GM12801 (cell line): ENCODE data around the gene AURKA.

Source experiments
- TF ChIP-seq, protein P1 (sequence below): IDR thresholded peaks from one replicate; pipeline ENCODE4 v1.5.1; 2011; ENCODE audit warnings: control low read depth; ENCODE audit not compliant: insufficient read length; ENCODE audit errors: extremely low read depth

AURKA gene

DNA sequence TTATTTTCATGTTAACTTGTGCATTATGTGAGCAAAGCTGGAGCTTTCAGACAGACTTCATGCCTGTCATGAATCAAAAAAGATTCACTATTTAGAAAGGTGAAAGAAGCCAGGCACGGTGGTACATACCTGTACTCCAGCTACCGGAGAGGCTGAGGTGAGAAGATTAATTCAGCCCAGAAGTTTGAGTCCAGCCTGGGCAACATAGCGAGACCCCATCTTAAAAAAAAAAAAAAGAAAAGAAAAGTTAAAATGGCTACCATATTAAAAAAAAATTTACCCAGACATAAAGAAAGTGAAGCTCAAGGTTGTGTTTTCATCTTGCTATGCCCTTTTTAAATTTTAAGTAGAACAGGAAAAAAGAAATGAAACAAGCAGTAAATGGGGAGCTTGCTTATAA is 20.9 kb upstream of the AURKA start:
- TF ChIP-seq, protein P1, sequence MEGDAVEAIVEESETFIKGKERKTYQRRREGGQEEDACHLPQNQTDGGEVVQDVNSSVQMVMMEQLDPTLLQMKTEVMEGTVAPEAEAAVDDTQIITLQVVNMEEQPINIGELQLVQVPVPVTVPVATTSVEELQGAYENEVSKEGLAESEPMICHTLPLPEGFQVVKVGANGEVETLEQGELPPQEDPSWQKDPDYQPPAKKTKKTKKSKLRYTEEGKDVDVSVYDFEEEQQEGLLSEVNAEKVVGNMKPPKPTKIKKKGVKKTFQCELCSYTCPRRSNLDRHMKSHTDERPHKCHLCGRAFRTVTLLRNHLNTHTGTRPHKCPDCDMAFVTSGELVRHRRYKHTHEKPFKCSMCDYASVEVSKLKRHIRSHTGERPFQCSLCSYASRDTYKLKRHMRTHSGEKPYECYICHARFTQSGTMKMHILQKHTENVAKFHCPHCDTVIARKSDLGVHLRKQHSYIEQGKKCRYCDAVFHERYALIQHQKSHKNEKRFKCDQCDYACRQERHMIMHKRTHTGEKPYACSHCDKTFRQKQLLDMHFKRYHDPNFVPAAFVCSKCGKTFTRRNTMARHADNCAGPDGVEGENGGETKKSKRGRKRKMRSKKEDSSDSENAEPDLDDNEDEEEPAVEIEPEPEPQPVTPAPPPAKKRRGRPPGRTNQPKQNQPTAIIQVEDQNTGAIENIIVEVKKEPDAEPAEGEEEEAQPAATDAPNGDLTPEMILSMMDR, result no peak

DNA sequence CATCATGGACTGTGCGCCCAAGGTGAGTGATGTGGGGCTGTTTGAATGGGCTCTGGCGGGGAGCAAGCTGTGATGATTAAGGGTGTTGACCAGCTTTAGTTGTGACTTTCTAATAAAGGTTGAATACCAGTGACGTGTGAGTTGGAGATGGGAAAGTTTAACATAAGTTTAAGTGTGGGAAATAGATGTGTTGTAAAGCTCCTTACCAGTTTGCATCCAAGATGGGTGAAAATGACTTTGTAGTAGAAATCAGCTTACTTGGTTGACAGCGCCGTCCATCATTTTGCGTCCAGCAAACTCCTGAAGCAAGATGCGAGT is 20.4 kb upstream of the AURKA start:
- TF ChIP-seq, protein P1, result no peak

DNA sequence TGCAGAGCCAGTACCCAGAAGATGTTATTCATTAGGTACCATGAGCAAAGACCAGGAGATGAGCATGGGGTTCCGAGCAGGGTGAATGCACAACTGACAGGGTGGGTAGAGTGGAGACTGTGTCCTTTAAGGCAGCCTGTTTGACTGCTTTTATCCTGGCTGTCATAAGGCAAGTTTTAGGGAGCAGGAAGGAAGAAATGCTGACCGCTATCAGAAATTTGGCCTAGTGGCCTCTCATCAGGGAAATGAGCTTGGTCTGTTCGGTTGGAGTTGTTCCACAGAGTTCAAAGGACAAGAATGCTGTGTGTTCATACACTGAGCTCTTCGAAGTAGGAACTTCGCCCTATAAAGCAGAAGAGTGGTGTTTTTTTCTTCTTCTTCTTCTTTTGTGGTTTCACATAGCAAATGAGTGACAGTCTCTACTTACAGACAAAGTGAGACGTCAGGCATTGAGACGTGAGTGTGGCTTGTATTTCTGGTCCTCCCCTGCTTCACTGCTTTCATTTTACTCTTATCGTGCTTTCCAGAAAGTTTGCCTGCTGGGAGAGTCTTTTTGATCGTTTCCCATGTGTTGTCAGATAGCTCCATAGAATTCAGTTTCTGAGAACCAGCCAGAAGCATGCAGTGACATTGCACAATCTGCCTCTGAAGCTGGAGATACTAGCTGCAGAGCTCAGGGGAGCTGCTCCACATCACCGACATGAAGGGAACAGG is 19.9 kb upstream of the AURKA start, which contains the start of gene CASS4:
TSS of gene CASS4 (plus strand) at position 502 of the 714 bp plus-strand sequence. CDS start at position 701, 199 bp downstream.
- TF ChIP-seq, protein P1, result no peak

GRCh38 chr20:56409956-56410355 is 17.9 kb upstream of the AURKA start:
- TF ChIP-seq, protein P1, result no peak

DNA sequence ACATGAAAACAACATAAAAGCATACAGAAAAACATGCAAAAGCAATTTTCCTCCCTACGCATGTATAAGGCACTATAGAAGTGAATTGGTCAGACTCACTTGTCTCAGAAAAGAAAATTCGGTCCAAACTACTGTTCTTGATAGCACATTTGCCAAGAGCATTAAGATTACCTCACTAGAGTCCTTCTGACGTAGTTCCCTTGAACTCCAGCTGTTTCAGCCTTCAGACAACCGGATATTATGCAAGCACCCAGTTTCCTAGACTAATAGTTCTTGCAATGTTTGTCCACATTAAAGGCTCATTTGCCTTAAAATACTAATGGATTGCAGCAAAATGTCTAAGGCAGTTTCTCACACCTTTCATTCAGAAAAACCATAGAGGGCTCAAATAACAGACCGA is 17.5 kb upstream of the AURKA start:
- TF ChIP-seq, protein P1, result no peak

- TF ChIP-seq, protein P1, result no peak
Measured at GRCh38 chr20:56406910-56407309, 14.9 kb upstream of the AURKA start.

GRCh38 chr20:56403465-56403864 is 11.4 kb upstream of the AURKA start:
- TF ChIP-seq, protein P1, result no peak
